Tongue (tissue), 2 donors: Measurements from ENCODE around the gene ORAI2. TPM values are rescaled to one million over a fixed set of nuclear protein-coding genes. Genes with fewer than 3 reads are reported as not detected.
"Not testable (repeated sequence)": the region's sequence is repeated elsewhere in the genome, so short reads cannot be mapped to it uniquely, and the experiment has no call there.

Experiments used
- DNase-seq: peaks from one replicate; pipeline ENCODE4 v3.0.0-alpha.2; 2015
- total RNA-seq: library from RNA; depleted of rRNA; stranded (reverse); fragments of >200 nt; gene quantifications from one replicate; pipeline ENCODE4 v1.2.3, GENCODE V29; 2014

The ORAI2 gene
- total RNA-seq, 1 donor from 2014 or later: 19.8 TPM

GRCh38 chr7:102469972-102470825 lies 36.8 kb downstream of the ORAI2 start:
- no peak for DNase-seq

DNA sequence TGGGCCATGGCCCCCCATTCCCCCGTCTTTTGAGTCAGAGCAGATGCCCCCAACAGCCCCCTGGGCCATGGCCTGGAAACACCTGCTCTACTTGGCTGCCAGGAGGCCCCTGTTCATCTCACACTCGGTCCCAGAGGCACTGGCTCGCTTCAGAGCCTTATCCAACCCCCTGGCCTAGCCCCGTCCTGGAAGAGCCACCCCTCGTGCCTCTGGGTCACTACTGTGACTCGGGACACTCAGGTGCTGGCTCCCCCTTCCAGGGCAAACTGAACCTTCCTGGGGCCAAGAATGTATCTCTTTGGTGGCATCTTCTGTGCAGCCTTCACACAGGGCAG lies 38.4 kb downstream of the ORAI2 start:
- DNase-seq: no peak

DNA sequence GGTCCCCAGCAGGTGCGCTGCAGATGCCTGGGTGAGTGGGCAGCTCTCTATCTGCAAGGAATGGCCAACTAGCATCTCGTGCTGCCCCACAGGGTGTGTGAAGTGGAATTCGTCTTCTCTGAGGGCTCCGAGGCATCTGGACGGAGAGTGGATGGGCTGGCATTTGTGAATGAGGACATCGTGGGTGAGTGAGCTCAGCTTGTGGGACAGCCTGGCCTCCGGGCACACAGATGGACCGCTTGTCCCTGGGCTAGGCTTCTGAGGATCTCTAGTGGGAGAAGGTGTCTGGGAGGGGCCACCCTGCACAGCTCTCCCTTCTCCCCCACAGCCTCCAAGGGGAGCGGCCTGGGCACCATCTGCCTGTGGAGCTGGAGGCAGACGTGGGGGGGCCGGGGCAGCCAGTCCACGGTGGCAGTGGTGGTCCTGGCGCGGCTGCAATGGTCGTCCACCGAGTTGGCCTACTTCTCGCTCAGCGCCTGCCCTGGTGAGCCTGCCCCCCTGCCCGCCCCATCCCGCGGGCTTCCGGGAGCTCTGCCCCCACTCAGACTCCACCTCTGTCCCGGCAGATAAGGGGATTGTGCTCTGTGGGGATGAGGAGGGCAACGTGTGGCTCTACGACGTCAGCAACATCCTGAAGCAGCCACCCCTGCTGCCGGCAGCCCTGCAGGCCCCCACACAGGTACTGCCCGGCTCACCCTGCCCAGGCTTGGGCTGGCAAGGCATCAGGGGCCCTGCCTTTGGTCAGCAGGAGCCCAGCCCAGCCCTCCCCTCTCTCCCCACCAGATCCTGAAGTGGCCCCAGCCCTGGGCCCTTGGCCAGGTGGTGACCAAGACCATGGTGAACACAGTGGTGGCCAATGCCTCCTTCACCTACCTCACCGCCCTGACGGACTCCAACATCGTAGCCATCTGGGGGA lies 39.0 kb downstream of the ORAI2 start:
- DNase-seq: no peak

DNA sequence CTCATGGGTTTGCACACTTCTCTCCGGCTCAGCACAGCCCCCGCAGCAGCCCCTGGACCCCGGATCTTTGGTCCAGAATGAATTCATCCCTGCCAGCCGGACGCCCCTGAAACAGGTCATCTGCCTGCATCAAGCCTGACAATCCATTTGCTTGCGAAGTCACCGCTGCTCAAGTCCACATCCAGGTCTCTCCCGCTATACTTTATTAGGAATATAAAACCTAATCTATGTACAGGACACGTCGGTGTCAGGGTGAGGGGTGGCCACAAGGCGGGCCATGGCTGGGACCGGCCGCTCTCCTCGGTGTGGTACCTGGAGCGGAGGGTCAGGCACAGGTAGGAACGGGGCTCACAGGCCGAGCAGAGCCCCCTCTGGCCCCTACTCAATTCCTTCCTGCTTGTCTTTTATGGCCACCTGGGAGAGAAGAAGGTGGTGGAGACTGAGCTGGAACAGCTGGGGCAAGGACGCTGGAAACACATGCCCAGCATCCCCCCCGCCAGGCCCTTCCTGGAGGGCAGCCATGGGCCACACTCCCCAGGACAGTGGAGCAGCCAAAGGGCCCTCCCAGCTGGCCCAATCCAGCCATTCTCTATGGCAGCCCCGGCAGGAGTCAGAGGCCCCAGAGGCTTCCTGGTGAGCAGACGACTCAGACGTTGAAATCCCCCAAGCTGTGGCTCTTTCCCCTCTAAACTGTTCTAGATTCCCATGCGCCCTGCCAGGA lies 40.1 kb downstream of the ORAI2 start:
- no peak for DNase-seq

GRCh38 chr7:102474116-102474515 lies 40.7 kb downstream of the ORAI2 start:
- not testable (repeated sequence) for DNase-seq

DNA sequence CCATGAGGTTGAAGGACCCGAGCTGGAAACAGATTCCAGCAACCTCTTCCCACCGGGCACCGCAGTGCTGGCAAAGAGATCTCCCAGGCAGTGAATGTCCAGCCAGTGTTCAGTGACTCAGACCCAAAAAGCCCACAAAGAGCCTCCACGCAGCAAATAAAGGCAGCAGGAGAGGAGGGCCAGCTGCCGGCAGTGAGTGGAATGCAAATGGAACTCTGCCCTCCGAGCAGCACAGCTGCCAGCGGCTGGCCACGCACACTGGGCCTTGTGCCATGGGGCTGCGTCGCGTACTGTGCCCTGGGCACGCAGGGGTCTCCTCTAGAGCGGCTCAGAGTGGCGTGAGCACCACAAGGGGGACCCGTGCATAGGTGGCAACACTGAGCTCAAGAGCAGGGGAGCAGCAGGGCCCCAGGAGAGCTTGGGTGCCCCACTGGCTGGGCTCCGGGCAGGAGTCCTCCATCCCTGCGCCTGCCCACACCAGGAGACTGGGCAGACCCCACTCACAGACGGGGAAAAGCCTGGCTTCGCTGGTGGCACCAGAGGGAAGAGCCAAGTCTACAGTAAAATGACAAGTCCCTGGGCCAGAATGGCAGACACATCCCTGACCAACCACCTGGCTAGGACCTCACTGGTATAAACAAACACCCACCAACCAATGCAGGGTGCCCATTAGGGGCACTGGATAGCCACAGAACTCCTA lies 41.5 kb downstream of the ORAI2 start:
- DNase-seq: not testable (repeated sequence)

DNA sequence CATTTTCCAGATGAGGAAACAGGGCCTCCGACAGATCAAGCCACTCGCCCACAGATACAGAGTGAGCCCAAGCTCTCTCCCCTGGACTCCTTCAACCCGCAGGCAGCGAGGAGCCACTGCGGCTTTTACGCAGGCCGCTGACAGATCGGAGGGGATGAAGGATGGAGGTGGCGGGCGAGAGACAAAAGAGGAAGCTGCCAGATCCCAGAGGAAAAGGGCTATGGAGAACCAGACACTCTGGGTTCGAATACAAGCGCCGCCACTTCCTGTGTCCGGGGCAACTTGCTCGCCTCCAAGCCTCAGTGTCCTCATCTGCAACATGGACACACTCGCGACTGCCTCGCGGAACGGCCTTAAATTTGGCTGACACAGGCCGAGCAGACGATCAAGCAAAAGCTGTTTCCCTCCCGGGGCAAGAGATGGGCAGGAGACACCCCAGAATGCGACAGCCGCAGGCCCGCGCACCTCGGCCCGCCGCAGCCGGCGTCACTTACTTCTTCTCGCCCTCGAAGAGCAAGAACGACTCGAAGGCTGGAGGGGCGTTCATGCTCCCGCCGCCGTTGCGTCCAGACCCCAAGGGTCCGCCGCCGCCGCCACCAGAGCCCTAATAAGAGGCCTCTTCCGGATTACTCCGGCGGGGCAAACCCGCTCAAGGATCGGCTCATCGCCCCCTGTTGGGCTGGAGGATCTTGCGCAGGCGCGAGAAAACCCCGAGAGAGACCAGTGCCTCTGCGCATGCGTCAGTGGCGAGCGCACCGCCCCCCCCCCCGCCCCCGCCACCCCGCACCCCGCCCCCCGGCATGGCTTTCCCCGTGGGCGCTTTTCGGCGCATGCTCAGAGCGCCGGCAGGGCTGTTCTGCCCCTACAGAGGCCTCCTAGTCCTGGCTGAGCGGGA lies 45.2 kb downstream of the ORAI2 start, which contains the start of gene POLR2J:
Gene POLR2J (minus strand): TSS at position 609 of the 895 bp plus-strand sequence. CDS start 62 bp downstream, at position 547.
- peak; percentile 59 for DNase-seq

DNA sequence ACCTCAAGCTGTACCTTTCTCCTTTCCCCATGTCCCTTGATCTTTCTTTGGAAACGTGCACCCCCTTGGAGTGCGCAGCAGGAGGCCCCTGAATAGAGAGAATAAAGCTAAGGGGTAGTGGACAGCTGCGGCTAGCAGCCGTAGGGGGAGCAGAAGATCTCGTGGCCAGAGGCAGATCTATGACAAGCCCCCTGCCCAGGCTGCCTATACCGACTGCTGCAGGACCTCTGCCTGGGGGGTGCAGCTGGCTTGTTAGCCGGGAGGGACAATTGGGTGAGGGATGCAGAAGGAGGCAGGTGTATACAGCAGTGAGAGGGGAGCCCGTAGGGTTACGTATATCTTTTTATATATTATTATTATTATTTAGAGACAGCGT lies 45.8 kb downstream of the ORAI2 start:
- not testable (repeated sequence) for DNase-seq

- not testable (repeated sequence) for DNase-seq
Observed at GRCh38 chr7:102479982-102480637, 46.7 kb downstream of the ORAI2 start.

DNA sequence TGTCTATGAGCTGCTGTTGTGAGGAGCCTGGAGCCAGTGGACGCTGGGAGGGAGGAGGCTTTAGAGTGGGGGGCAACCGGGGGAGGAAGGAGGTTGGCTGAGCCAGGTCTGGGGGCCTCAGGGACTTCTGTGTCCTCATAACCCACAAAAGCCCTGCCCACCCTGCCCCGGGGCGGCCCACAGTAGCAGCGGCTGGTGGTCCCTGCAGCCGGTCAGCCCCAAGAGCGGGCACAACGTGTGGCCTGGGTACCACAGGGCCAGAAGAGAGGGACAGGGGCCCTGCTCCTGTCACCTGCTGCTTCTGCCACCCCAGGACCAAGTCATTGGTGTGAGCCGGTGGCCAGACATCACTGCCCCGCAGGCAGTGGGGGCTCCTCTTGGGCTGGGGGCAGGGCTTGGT lies 48.6 kb downstream of the ORAI2 start:
- not testable (repeated sequence) for DNase-seq

GRCh38 chr7:102484317-102484716 lies 50.9 kb downstream of the ORAI2 start:
- not testable (repeated sequence) for DNase-seq

- DNase-seq: not testable (repeated sequence)
Observed at GRCh38 chr7:102490529-102491075, 57.2 kb downstream of the ORAI2 start.

GRCh38 chr7:102493220-102493935 lies 60.0 kb downstream of the ORAI2 start:
- not testable (repeated sequence) for DNase-seq

GRCh38 chr7:102494026-102494425 lies 60.7 kb downstream of the ORAI2 start:
- not testable (repeated sequence) for DNase-seq

- not testable (repeated sequence) for DNase-seq
Observed at GRCh38 chr7:102494473-102495149, 61.2 kb downstream of the ORAI2 start.

GRCh38 chr7:102496861-102497260 lies 63.5 kb downstream of the ORAI2 start:
- DNase-seq: not testable (repeated sequence)

DNA sequence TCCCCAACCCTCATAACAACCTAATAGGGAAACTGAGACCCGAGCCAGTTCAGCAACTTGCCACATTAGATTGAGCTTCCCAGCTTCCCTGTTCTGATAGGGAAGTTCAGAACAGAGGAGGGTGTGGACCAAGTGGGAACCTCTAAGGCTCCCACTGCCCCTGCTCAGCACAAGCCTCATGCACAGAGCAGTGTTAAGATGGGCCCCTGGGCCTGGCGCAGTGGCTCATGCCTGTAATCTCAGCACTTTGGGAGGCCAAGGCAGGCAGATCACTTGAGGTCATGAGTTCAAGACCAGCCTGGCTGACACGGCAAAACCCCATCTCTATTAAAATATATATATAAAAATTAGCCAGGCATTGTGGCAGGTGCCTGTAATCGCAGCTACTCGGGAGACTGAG lies 63.9 kb downstream of the ORAI2 start:
- not testable (repeated sequence) for DNase-seq

DNA sequence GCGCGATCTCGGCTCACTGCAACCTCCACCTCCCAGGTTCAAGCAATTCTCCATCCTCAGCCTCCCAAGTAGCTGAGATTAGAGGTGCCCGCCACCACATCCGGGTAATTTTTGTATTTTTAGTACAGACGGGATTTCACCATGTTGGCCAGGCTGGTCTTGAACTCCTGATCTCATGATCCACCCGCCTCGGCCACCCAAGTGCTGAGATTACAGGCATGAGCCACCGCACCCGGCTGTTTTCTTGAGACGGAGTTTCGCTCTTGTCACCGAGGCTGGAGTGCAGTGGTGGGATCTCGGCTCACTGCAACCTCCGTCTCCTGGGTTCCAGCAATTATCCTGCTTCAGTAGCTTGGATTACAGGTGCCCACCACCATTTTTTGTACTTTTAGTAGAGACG lies 64.9 kb downstream of the ORAI2 start:
- DNase-seq: not testable (repeated sequence)
